IPS-18a (cell line): ENCODE data around the gene TTC31.
"Not testable (repeated sequence)": the region's sequence is repeated elsewhere in the genome, so short reads cannot be mapped to it uniquely, and the experiment has no call there.

ENCODE experiments used
- H3K27ac ChIP-seq: one replicate; pipeline ENCODE4 v1.5.1; 2013; ENCODE audit warnings: low read length
- H3K27me3 ChIP-seq: one replicate; pipeline ENCODE4 v1.6.1; 2013; ENCODE audit warnings: mild to moderate bottlenecking, low read length; ENCODE audit not compliant: control insufficient read depth, insufficient read depth
- H3K36me3 ChIP-seq: one replicate; pipeline ENCODE4 v1.6.1; 2013; ENCODE audit warnings: low read depth, low read length; ENCODE audit not compliant: control insufficient read depth
- H3K4me1 ChIP-seq: one replicate; pipeline ENCODE4 v1.6.1; 2013; ENCODE audit warnings: low read depth, low read length; ENCODE audit not compliant: control insufficient read depth
- H3K4me3 ChIP-seq: one replicate; pipeline ENCODE4 v1.5.1; 2013; ENCODE audit warnings: low read length
- H3K9ac ChIP-seq: one replicate; pipeline ENCODE4 v1.6.1; 2013; ENCODE audit warnings: mild to moderate bottlenecking, low read length, moderate library complexity
- H3K9me3 ChIP-seq: one replicate; pipeline ENCODE4 v1.6.1; 2013; ENCODE audit warnings: low read depth, low read length; ENCODE audit not compliant: control insufficient read depth

TTC31 gene

DNA sequence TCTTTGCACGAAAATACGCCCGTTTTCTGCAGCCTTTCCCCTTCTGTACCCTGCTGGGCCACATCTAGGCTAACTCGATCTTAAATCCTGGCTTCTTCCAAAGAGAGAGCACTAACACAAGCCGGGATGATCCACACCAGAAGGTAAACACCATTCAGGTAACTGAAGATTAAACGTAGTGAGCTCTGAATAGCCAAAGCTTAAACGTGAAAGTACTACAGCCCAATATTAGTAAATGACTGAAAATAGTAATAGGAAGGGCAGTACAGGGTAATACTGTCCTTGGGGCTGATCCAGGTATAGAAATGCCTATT is 10.0 kb upstream of the TTC31 start:
- peaks cover 4% of the 10 kb centered on the region for H3K4me1 ChIP-seq
- H3K27me3 ChIP-seq = no peaks in the 10 kb centered on the region
- H3K9me3 ChIP-seq = no peaks in the 10 kb centered on the region
- H3K9ac ChIP-seq = peak overlapping the region; percentile 81
- H3K36me3 ChIP-seq = peaks cover 17% of the 10 kb centered on the region
- H3K27ac ChIP-seq = peak overlapping the region; percentile 95
- H3K4me3 ChIP-seq = peak overlapping the region; percentile 99

DNA sequence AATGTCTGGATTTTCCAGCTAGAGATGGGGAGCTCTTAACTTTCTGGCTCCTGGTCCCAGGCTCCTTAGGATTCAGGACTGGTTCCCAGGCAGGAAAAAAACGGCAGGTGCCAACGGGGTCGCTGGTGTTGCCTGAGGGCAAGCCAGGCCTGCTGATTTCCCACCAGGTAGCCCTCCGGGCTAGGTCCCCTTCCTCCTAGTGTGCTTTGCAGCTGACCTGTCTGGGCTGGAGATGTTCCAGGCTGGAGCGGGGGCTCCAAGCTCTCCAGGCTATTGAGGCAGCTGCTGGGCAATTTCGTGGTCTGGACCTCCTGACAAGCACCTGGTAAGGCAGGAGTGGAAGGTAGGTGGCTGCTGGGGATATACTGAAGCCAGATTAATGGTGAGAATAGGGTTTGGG is 8.4 kb upstream of the TTC31 start:
- Histone ChIP-seq H3K27ac (no peak overlapping the region), H3K9me3 (no peaks in the 10 kb centered on the region), H3K9ac (no peak overlapping the region), H3K36me3 (peaks cover 17% of the 10 kb centered on the region), H3K4me1 (peaks cover 4% of the 10 kb centered on the region), H3K27me3 (no peaks in the 10 kb centered on the region), H3K4me3 (no peak overlapping the region)

DNA sequence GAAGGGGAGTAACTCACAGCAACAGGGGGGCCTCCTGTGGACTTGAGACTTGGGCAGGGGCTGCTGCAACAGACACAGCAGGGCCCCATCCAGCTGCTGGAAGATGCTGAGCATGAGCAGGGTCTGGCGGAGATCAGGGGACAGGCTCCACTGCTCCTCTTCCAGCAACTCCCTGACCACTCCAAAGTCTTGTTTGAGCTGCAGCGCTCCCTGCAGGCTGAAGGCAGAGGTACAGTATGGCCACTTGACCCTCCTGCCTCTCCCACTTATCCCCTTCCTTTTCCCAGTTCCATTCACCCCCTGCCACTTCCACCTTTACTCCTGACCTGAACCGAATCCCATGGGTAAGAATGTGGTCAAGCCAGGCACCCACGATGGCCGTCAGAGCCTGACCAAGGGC is 8.0 kb upstream of the TTC31 start:
- peaks cover 4% of the 10 kb centered on the region for H3K4me1 ChIP-seq
- H3K27me3 ChIP-seq = no peaks in the 10 kb centered on the region
- H3K36me3 ChIP-seq = peaks cover 18% of the 10 kb centered on the region
- H3K9ac ChIP-seq = no peak overlapping the region
- H3K27ac ChIP-seq = no peak overlapping the region
- H3K4me3 ChIP-seq = no peak overlapping the region
- no peaks in the 10 kb centered on the region for H3K9me3 ChIP-seq

DNA sequence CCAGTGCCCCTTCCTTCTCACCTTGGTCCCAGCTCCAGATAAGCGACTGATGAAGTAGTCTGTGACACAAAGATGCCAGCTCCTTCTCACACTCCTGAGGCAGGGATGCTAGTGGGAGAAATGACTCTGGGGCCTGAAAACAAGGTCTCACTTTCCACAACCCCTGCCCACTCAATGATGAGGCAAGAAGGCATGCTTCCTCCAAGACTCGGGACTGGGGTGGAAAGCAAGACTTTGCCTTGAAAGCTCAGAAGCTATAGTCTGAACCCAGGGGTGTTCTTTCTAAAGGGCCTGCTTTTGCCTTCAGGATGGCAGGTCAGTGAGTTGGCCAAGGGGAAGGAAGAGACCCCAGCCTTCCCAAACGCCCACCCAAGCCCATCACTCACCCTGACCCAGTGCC is 1.4 kb upstream of the TTC31 start:
- no peak overlapping the region for H3K9ac ChIP-seq
- no peaks in the 10 kb centered on the region for H3K9me3 ChIP-seq
- H3K4me3 ChIP-seq = peak overlapping the region; percentile 100
- H3K36me3 ChIP-seq = peaks cover 14% of the 10 kb centered on the region
- H3K4me1 ChIP-seq = peaks cover 3% of the 10 kb centered on the region
- H3K27me3 ChIP-seq = no peaks in the 10 kb centered on the region
- no peak overlapping the region for H3K27ac ChIP-seq

DNA sequence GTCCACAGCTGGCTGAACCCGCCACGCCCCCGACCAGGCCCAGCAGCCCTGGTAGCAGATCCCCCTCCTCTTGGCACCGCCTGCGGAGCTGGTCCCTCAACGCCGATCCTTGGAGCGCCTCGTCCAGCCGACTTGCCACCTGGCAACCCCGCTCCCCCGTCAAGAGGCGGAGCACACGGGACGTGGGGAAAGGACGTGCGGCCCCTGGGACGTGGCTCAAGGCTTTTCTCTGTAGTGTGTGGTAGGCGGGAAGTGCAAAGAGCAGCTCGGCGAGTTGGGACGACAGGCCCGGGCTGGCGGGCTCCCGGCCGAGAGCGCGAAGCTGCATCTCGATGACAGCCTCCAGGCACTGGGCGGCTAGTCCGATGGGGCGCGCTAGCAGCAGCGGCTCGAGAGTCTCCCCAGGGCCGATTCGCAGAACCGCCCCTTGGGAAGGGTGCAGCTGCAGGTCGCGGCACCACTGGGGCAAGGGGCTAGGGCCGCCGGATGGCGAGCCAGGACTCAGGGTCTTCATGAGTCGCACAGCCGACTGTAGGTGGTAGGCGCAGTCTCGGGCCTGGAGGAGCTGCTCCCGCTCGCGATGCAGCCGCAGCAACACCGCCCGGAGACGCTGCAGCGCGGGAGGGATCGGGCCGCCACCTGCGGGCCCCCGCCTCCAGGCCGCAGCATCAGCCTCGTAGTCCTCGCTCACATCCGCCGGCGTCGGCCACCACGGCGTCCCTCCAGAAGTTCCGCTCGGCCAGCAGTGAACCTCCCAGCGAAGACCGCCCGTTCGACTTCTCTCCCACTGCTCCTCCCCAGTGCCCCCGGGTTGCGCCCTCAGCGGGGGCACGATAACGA is 700 bp upstream of the TTC31 start:
- H3K9me3 ChIP-seq = no peaks in the 10 kb centered on the region
- peak overlapping the region; percentile 86 for H3K27ac ChIP-seq
- H3K9ac ChIP-seq = peak overlapping the region; percentile 79
- peaks cover 14% of the 10 kb centered on the region for H3K36me3 ChIP-seq
- peaks cover 3% of the 10 kb centered on the region for H3K4me1 ChIP-seq
- H3K27me3 ChIP-seq = no peaks in the 10 kb centered on the region
- peak overlapping the region; percentile 100 for H3K4me3 ChIP-seq

DNA sequence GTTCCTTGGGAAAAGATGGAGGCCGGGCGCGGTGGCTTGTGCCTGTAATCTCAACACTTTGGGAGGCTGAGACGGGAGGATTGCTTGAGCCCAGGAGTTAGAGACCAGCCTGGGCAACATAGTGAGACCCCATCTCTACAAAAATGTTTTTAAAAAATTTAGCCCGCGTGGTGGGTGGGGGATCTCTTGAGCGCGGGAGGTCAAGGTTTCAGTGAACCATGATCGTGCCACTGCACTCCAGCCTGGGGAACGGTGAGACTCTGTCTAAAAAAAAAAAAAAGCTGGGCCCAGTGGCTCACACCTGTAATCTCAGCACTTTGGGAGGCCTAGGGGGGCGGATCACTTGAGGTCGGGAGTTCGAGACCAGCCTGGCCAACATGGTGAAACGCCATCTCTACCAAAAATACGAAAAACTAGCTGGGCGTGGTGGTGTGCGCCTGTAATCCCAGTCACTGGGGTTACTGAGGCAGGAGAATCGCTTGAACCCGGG is 839 bp downstream of the TTC31 start:
- H3K36me3 ChIP-seq = peaks cover 14% of the 10 kb centered on the region
- H3K4me1 ChIP-seq, H3K9me3 ChIP-seq, H3K27ac ChIP-seq, H3K27me3 ChIP-seq: not testable (repeated sequence)
- H3K4me3 ChIP-seq = peak overlapping the region; percentile 100
- H3K9ac ChIP-seq = peak overlapping the region; percentile 79

DNA sequence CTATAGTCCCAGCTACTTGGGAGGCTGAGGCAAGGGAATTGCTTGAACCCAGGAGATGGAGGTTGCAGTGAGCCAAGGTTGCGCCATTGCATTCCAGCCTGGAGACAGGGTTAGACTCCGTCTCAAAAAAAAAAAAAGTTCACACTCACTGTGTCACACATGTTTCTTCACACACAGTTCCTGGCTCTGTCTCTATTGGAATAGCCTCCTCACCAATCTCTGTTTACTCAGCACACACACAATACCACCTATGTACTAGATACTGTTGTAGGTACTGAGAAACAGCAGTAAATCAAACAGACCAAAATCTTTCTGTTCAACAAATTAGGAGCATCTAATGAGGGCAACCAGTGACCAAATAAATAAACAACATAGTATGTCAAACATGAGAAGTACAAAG is 3.3 kb downstream of the TTC31 start:
- H3K9ac ChIP-seq = no peak overlapping the region
- no peaks in the 10 kb centered on the region for H3K27me3 ChIP-seq
- no peak overlapping the region for H3K4me3 ChIP-seq
- H3K4me1 ChIP-seq = peaks cover 3% of the 10 kb centered on the region
- H3K27ac ChIP-seq = no peak overlapping the region
- no peaks in the 10 kb centered on the region for H3K9me3 ChIP-seq
- peaks cover 13% of the 10 kb centered on the region for H3K36me3 ChIP-seq

DNA sequence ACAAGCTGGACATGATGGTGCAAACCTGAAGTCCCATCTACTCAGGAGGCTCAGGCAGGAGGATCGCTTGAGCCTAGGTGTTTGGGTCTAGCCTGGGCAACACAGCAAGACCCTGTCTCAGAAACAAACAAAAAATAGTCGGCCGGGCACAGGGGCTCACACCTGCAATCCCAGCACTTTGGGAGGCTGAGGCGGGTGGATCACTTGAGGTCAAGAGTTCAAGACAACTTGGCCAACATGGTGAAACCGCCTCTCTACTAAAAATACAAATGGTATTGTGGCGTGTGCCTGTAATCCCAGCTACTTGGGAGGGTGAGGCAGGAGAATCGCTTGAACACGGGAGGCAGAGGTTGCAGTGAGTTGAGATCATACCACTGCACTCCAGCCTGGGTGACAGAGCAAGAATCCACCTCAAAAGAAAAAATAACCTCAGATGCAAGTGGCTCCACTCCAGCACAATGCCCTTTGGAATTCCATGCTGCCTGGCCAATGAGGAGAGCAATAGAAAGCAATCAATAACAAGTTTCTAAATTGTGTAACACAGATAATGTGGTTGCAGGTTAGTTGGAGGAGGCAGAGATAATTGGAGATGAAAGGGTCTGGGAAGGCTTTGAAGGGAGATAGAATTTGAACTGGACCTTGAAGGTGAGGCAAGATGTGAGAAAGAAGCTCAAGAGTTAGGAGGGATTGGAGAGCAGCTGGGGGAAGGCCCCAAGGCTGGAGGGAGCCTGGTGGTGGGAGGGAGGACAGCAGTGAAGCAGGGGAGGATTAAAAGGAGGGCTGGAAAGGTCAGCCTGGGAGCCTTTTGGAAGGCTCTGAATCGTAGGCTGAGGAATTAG is 6.0 kb downstream of the TTC31 start:
- Histone ChIP-seq H3K27me3 (no peaks in the 10 kb centered on the region), H3K27ac (no peak overlapping the region), H3K9me3 (no peaks in the 10 kb centered on the region), H3K4me1 (no peaks in the 10 kb centered on the region), H3K36me3 (peaks cover 40% of the 10 kb centered on the region), H3K9ac (no peak overlapping the region), H3K4me3 (no peak overlapping the region)

DNA sequence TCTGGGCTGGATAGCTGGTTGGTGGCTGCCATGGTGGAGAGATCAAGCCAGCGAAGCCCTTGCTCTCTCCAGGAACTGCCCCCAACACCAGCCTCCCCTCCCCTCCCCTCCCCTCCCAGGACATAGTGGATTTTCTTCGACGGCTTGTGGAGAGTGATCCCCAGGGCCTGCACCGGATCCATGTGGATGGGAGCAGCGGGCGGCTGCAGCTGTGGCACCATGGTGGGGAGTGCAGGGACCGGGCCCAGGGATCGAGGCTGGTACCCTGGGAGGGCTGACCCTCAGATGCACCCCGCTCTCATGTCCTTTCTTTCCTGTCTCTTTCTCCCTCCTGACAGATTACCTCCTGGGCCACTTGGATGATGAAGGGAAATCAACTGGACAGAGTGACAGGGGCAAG is 7.0 kb downstream of the TTC31 start:
- Histone ChIP-seq H3K9ac (no peak overlapping the region), H3K27ac (no peak overlapping the region), H3K4me1 (no peaks in the 10 kb centered on the region), H3K27me3 (peaks cover under 1% of the 10 kb centered on the region), H3K36me3 (peaks cover 40% of the 10 kb centered on the region), H3K9me3 (no peaks in the 10 kb centered on the region), H3K4me3 (no peak overlapping the region)

DNA sequence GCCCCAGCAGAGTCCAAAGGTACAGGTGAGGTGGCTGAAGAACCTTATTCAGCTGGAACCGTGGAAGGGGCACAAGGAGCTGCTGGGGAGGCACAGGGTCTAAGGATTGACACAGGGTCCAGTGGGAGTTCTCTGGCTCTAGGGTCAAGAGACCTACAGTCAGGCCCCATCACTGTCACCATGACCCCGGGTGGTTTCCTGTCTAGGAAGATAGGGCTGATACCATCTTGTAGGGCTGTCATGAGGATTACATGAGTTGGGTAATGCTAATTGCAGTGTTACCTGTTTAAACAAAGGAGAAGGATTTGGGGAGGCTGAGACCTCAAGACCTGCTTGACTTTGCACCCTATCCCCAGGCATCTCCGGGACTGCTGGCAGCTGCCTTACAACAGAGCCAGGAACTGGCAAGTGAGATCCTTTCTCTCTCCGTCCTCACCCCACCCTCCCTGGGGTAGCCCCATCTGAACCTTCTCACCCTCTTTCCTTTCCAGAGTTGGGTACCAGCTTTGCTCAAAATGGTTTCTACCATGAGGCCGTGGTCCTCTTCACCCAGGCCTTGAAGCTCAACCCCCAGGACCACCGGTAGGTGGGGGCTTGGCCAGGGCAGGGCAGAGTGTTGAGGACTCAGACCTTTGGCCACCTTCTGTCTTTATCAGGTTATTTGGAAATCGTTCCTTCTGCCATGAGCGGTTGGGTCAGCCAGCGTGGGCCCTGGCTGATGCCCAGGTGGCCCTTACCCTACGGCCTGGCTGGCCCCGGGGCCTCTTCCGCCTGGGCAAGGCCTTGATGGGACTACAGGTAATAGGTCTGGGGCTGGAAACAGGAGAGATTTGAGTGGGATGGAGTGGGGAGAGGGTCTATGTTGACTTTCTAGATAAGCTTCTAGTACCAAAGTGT is 9.0 kb downstream of the TTC31 start:
- Histone ChIP-seq H3K4me1 (no peaks in the 10 kb centered on the region), H3K9me3 (no peaks in the 10 kb centered on the region), H3K9ac (no peak overlapping the region), H3K27ac (no peak overlapping the region), H3K4me3 (no peak overlapping the region), H3K36me3 (peaks cover 36% of the 10 kb centered on the region), H3K27me3 (peaks cover 21% of the 10 kb centered on the region)

DNA sequence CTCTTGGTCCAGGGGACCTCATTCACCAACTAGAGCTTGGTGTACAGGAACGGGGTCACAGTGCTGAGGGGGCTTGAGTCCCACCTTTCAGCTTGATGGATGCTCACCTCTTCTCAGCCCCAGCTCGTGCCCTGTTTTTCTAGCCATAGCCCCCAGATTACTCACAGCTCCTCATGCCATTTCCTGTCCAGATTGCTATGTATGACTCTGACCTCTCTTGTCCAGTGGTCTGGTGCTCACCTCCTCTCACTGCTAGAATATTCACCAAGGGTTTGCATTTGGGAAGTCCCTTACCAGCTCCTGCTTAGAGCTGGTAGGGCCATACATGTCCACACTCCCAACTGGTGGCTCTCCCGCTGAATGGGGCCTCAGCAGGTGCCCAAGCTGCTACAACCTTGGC is 10.7 kb downstream of the TTC31 start:
- H3K36me3 ChIP-seq = peaks cover 36% of the 10 kb centered on the region
- H3K9ac ChIP-seq = no peak overlapping the region
- peaks cover 3% of the 10 kb centered on the region for H3K4me1 ChIP-seq
- H3K27me3 ChIP-seq = peaks cover 37% of the 10 kb centered on the region
- no peaks in the 10 kb centered on the region for H3K9me3 ChIP-seq
- H3K27ac ChIP-seq = no peak overlapping the region
- H3K4me3 ChIP-seq = no peak overlapping the region
